SK-N-SH (cell line): ENCODE measurements around the gene CLPTM1L.

Source experiments
- CHD2 ChIP-seq: fragments of 150-350 bp; IDR thresholded peaks from 2 replicates; pipeline ENCODE4 v1.6.1; 2018; ENCODE audit warnings: low read length; ENCODE audit not compliant: partially characterized antibody
- CTCF ChIP-seq: fragments of 200-600 bp; sonication (generic); IDR thresholded peaks from 2 replicates; pipeline ENCODE4 v1.6.1; 2017; ENCODE audit warnings: antibody characterized with exemption, mild to moderate bottlenecking, moderate library complexity
- EZH2phosphoT487 ChIP-seq: fragments of 200-600 bp; sonication (generic); IDR thresholded peaks from 2 replicates; pipeline ENCODE4 v1.6.1; 2017; ENCODE audit warnings: low read depth, mixed run types, mild to moderate bottlenecking, antibody characterized with exemption, moderate library complexity, borderline replicate concordance
- FOXJ3 ChIP-seq: sonication (generic); formaldehyde crosslinking; IDR thresholded peaks from 2 replicates; pipeline ENCODE4 v1.5.1; 2020; ENCODE audit warnings: mild to moderate bottlenecking, missing genetic modification reagents
- GATA2 ChIP-seq: sonication (generic); formaldehyde crosslinking; IDR thresholded peaks from 2 replicates; pipeline ENCODE4 v1.5.0; 2020; ENCODE audit warnings: mild to moderate bottlenecking, missing genetic modification reagents
- NFIC ChIP-seq: IDR thresholded peaks from 2 replicates; pipeline ENCODE4 v1.4.0; 2012; ENCODE audit warnings: borderline replicate concordance
- RAD21 ChIP-seq: IDR thresholded peaks from 2 replicates; pipeline ENCODE4 v1.6.1; 2012; ENCODE audit warnings: mild to moderate bottlenecking, low read length
- RCOR1 ChIP-seq: fragments of 150-350 bp; IDR thresholded peaks from 2 replicates; pipeline ENCODE4 v1.6.1; 2017; ENCODE audit warnings: antibody characterized with exemption, low read length
- TF ChIP-seq, protein P1 (sequence below): IDR thresholded peaks from 2 replicates; pipeline ENCODE4 v1.6.1; 2012; ENCODE audit warnings: mild to moderate bottlenecking, low read depth, low read length, moderate library complexity
- TF ChIP-seq, protein P2 (sequence below): IDR thresholded peaks from 2 replicates; pipeline ENCODE4 v1.4.0; 2012; ENCODE audit warnings: low read depth, borderline replicate concordance

GRCh38 chr5:1383886-1384401, 39.0 kb upstream of the CLPTM1L start:
- TF ChIP-seq FOXJ3 (no peak), CTCF (no peak), RCOR1 (no peak), RAD21 (no peak), EZH2phosphoT487 (no peak), GATA2 (CRISPR knock-in tag) (no peak), CHD2 (no peak), NFIC (no peak)
- TF ChIP-seq, protein P1, sequence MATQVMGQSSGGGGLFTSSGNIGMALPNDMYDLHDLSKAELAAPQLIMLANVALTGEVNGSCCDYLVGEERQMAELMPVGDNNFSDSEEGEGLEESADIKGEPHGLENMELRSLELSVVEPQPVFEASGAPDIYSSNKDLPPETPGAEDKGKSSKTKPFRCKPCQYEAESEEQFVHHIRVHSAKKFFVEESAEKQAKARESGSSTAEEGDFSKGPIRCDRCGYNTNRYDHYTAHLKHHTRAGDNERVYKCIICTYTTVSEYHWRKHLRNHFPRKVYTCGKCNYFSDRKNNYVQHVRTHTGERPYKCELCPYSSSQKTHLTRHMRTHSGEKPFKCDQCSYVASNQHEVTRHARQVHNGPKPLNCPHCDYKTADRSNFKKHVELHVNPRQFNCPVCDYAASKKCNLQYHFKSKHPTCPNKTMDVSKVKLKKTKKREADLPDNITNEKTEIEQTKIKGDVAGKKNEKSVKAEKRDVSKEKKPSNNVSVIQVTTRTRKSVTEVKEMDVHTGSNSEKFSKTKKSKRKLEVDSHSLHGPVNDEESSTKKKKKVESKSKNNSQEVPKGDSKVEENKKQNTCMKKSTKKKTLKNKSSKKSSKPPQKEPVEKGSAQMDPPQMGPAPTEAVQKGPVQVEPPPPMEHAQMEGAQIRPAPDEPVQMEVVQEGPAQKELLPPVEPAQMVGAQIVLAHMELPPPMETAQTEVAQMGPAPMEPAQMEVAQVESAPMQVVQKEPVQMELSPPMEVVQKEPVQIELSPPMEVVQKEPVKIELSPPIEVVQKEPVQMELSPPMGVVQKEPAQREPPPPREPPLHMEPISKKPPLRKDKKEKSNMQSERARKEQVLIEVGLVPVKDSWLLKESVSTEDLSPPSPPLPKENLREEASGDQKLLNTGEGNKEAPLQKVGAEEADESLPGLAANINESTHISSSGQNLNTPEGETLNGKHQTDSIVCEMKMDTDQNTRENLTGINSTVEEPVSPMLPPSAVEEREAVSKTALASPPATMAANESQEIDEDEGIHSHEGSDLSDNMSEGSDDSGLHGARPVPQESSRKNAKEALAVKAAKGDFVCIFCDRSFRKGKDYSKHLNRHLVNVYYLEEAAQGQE: no peak
- TF ChIP-seq, protein P2, sequence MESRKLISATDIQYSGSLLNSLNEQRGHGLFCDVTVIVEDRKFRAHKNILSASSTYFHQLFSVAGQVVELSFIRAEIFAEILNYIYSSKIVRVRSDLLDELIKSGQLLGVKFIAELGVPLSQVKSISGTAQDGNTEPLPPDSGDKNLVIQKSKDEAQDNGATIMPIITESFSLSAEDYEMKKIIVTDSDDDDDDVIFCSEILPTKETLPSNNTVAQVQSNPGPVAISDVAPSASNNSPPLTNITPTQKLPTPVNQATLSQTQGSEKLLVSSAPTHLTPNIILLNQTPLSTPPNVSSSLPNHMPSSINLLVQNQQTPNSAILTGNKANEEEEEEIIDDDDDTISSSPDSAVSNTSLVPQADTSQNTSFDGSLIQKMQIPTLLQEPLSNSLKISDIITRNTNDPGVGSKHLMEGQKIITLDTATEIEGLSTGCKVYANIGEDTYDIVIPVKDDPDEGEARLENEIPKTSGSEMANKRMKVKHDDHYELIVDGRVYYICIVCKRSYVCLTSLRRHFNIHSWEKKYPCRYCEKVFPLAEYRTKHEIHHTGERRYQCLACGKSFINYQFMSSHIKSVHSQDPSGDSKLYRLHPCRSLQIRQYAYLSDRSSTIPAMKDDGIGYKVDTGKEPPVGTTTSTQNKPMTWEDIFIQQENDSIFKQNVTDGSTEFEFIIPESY: no peak
